GM21381 (cell line): ENCODE measurements around the gene CCL4L2.
"Not testable (repeated sequence)": the region's sequence is repeated elsewhere in the genome, so short reads cannot be mapped to it uniquely, and the experiment has no call there.

ENCODE experiments used
- ATAC-seq: cut with Tn5 transposase; IDR thresholded peaks from one replicate; pipeline ENCODE4 v1.9.1; 2021; ENCODE audit warnings: mild to moderate bottlenecking, moderate library complexity; ENCODE audit not compliant: unreplicated experiment

Gene CCL4L2

GRCh38 chr17:36219556-36219955 lies 8.7 kb downstream of the CCL4L2 start:
- ATAC-seq: not testable (repeated sequence)

DNA sequence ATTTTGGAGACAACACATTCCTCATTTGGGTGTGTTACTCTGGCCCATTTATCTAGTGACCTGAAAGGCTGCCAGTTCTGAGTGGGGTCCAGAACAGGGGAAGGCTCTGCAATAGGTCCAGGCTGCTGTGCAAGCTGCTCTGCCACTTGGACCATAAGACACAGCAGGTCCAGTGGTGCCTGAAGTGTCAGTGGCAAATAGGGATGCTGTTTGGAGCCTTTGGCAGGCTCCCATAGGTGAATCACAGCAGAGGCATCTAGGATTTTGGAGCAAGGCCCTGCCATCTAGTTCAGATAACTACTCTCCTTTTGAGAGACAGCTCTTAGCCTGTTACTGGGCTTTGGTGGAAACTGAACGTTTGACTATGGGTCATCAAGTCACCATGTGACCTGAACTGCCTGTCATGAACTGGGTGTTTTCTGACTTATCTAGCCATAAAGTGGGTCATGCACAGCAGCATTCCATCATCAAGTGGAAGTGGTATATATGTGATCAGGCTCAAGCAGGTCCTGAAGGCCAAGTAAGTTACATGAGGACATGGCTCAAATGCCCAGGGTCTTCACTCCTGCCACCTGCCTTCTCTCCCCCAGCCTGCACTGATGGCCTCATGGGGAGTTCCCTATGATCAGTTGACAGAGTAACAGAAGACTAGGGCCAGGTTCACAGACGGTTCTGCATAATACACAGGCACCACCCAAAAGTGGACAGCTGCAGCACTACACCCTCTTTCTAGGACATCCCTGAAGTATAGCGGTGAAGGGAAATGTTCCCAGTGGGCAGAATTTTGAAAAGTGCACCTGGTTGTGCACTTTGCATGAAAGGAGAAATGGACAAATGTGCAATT lies 10.1 kb downstream of the CCL4L2 start:
- not testable (repeated sequence) for ATAC-seq

GRCh38 chr17:36221581-36222100 lies 10.8 kb downstream of the CCL4L2 start:
- ATAC-seq: not testable (repeated sequence)

GRCh38 chr17:36222967-36223366 lies 12.1 kb downstream of the CCL4L2 start:
- ATAC-seq: not testable (repeated sequence)

- not testable (repeated sequence) for ATAC-seq
These were observed 18.8 kb downstream of the CCL4L2 start for GRCh38 chr17:36229644-36230043.

DNA sequence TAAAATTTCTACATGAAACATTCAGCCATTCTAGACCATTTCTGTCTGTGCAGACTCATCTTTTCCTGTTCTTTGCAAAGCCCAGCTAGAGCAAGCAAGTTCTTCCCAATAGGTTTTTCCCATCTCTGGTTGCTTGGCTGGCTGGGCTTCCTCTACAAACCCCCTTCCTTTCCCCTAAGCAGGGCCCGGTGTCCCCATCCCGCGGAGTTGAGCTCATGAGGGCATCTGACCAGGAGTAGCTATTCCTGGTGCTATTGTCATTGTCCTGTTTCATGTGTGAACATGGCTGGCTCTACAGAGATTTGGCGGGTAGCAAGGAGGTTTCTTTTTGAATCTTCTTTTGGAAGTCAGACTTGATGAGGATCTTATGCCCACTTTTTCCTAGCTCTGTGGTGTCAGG lies 31.2 kb downstream of the CCL4L2 start:
- ATAC-seq: not testable (repeated sequence)
